ENCODE results near the gene PIAS1. TPM values are rescaled to one million over a fixed set of nuclear protein-coding genes. Genes with fewer than 3 reads are reported as not detected.
"Not testable (repeated sequence)": the region's sequence is repeated elsewhere in the genome, so short reads cannot be mapped to it uniquely, and the experiment has no call there.

The PIAS1 gene
- total and polyA plus RNA-seq, 12 donors = 5.8 to 37.9 (median 30.3) TPM

DNA sequence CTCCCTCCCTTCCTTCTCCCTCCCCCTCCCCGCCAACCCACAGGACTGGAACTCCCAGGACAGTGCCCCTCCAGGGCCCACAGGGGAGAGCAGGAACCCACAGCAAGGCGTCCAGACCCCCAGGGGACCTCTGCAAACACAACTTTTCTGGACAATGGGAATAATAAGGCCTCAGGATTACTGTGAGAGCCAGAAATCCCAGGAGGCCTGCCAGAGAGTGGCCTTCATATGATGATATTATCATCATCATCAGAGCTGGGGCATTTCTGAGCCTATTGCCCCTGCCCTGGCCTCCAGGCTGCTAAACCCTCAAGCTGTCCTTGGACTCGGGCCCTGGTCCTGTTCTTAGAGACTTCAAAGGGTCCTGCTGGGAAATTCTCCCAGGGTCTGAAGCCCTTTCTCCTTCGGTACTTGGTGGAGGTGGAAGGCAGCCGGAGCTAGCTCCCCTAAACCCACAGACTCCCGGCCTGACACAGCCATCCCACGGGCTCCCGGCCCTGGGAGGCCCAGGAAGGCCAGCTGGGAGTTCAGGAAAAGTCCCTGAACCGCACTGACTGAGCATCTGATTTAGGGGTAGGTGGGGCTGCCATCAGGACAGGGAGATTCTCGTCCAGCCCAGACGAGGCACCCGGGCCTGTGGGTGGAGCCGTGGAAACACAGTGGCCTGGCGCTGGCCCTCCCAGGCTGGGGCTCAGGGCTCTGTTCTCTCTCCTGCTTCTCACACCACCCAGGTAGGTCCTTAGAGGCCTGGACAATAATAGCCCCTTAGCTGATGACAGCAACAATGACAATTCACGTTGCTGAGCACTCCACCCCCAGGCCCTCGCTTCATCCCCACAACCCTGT is 146.1 kb downstream of the PIAS1 start:
- Histone ChIP-seq H3K4me3 (no peak overlapping the region), H3K36me3 (peaks cover 0 to 12% (median 0%) of the 10 kb centered on the region in 9 donors), H3K27ac (no peak overlapping the region), H3K27me3 (no peaks in the 10 kb centered on the region), H3K4me1 (peaks cover 2 to 48% (median 18%) of the 10 kb centered on the region in 9 donors), H3K9me3 (no peaks in the 10 kb centered on the region)
- WGBS, 2 donors = 59 to 64% methylated on average over 16 of the region's 16 CpGs
- intact Hi-C loops (cut with DNase I) = no loop called here
- ATAC-seq (peak in 1 of 8 donors; percentile 15), DNase-seq (no peak)
- TF ChIP-seq, protein P1, sequence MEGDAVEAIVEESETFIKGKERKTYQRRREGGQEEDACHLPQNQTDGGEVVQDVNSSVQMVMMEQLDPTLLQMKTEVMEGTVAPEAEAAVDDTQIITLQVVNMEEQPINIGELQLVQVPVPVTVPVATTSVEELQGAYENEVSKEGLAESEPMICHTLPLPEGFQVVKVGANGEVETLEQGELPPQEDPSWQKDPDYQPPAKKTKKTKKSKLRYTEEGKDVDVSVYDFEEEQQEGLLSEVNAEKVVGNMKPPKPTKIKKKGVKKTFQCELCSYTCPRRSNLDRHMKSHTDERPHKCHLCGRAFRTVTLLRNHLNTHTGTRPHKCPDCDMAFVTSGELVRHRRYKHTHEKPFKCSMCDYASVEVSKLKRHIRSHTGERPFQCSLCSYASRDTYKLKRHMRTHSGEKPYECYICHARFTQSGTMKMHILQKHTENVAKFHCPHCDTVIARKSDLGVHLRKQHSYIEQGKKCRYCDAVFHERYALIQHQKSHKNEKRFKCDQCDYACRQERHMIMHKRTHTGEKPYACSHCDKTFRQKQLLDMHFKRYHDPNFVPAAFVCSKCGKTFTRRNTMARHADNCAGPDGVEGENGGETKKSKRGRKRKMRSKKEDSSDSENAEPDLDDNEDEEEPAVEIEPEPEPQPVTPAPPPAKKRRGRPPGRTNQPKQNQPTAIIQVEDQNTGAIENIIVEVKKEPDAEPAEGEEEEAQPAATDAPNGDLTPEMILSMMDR (IDR thresholded peaks at IDR 0.05) = no peak

DNA sequence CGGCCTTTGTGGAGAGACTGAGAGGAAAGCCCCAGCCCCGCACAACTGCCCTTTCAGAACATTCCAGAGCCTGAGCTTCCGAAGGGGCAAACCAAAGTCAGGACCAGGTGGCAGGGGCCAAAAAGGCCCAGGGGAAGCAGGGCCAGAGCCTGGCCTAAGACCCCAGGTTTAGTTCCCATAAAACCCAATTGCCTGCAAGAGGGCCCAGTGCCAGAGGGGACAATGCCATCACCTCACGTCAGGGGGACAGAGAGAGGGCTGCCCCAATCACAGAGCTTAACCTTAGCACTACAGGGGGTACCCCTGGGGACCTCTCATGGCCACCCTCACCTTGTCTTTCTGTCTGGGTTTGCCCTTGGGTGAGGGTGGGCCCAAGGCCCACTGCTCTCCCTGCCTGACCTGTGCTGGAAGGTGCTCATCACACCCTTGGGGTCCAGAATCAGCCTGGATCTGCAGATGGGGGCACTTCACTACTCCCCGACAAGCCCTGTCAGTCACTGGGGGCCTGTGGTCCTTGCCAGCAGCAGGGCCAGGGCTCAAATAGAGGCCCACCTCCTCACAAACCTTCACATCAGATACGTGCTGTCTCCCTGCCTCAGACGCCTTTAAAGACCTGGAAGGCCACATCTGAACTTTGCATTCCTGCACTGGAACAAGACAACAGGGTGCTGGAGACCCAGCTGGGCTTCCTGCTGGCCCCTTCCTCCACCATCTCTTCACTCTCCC is 147.2 kb downstream of the PIAS1 start:
- intact Hi-C loops (cut with DNase I) = no loop called here
- TF ChIP-seq, protein P1 (IDR thresholded peaks at IDR 0.05) = no peak
- ATAC-seq (peak in 1 of 8 donors; percentile 19), DNase-seq (no peak)
- H3K36me3 ChIP-seq = peaks cover 0 to 5% (median 0%) of the 10 kb centered on the region in 9 donors
- H3K9me3 ChIP-seq = no peaks in the 10 kb centered on the region
- no peak overlapping the region for H3K4me3 ChIP-seq
- 88 to 93% methylated on average over 7 of the region's 7 CpGs for WGBS, 2 donors
- no peak overlapping the region for H3K27ac ChIP-seq
- no peaks in the 10 kb centered on the region for H3K27me3 ChIP-seq
- peaks cover 2 to 54% (median 29%) of the 10 kb centered on the region in 9 donors for H3K4me1 ChIP-seq

DNA sequence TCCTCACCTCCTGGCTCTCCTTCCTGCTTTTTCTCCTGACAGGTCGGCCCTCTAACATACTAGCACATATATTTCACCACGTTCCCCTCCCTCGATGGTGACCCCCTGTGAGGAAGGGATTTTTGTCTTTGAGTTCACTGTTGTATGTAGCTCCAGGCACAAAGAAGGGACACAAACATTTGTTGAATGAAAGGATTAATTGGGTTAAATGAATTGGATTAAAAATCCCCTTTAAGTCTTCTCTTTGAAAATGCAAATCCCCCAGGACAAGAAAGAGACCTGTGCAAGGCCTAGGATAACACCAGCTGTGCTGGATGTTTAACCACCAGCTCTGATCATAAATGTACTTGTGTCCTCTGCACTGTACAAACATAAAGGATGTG is 147.8 kb downstream of the PIAS1 start:
- H3K27ac ChIP-seq = no peak overlapping the region
- H3K4me3 ChIP-seq = no peak overlapping the region
- ATAC-seq (no peak), DNase-seq (no peak)
- 52 to 56% methylated on average over 3 of the region's 3 CpGs for WGBS, 2 donors
- H3K36me3 ChIP-seq = no peaks in the 10 kb centered on the region
- H3K27me3 ChIP-seq = no peaks in the 10 kb centered on the region
- peaks cover 2 to 59% (median 34%) of the 10 kb centered on the region in 9 donors for H3K4me1 ChIP-seq
- no peaks in the 10 kb centered on the region for H3K9me3 ChIP-seq
- TF ChIP-seq, protein P1 (IDR thresholded peaks at IDR 0.05) = no peak
- intact Hi-C loops (cut with DNase I) = no loop called here

DNA sequence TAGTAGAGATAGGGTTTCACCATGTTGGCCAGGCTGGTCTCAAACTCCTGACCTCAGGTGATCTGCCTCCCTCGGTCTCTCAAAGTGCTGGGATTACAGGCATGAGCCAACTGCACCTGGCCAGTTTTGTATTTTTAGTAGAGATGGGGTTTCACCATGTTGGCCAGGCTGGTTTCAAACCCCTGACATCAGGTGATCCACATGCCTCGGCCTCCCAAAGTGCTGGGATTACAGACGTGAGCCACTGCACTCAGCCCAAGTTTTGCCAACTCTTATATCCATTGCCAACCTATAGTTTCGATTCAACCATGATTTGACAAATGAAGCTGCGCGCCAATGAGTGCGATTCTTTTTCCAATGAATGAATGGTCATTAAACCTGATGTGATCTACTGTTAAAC is 148.9 kb downstream of the PIAS1 start:
- peaks cover 2 to 55% (median 43%) of the 10 kb centered on the region in 9 donors for H3K4me1 ChIP-seq
- H3K27me3 ChIP-seq; H3K4me3 ChIP-seq; H3K36me3 ChIP-seq; intact Hi-C loops (cut with DNase I); DNase-seq; ATAC-seq; H3K27ac ChIP-seq; H3K9me3 ChIP-seq: not testable (repeated sequence)
- 96 to 99% methylated on average over 7 of the region's 7 CpGs for WGBS, 2 donors

Measured in heart right ventricle (tissue), 16 donors.